ENCODE data around the gene XPO4. TPM values are rescaled to one million over a fixed set of nuclear protein-coding genes. Genes with fewer than 3 reads are reported as not detected.
A peak's percentile ranks its signal among the peaks of the same experiment; 100 is the strongest.

The XPO4 gene
- total RNA-seq, 1 donor from 2014 or later: 24.7 TPM

DNA sequence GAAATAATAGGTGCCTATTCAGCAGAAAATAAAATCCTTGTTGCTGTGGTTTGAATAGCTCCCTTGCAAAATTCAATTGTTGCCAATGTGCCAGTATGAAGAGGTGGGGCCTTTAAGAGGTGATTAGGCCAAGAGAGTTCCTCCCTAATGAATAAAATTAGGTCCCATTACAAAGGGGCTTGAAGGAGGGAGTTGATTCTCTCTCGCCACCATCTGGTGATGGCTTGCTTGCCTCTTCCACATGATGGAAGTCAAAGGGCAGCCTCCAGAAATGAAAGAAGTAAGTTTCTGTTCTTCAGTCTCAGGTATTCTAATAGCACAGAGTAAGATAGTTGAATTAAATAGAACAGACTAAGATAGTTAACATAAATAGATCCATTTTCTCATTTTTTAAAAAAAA, 125.8 kb downstream of the XPO4 start:
- no peak overlapping the region for H3K4me3 Mint-ChIP-seq
- H3K27ac Mint-ChIP-seq: no peak overlapping the region
- TF ChIP-seq, protein P1, sequence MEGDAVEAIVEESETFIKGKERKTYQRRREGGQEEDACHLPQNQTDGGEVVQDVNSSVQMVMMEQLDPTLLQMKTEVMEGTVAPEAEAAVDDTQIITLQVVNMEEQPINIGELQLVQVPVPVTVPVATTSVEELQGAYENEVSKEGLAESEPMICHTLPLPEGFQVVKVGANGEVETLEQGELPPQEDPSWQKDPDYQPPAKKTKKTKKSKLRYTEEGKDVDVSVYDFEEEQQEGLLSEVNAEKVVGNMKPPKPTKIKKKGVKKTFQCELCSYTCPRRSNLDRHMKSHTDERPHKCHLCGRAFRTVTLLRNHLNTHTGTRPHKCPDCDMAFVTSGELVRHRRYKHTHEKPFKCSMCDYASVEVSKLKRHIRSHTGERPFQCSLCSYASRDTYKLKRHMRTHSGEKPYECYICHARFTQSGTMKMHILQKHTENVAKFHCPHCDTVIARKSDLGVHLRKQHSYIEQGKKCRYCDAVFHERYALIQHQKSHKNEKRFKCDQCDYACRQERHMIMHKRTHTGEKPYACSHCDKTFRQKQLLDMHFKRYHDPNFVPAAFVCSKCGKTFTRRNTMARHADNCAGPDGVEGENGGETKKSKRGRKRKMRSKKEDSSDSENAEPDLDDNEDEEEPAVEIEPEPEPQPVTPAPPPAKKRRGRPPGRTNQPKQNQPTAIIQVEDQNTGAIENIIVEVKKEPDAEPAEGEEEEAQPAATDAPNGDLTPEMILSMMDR (IDR thresholded peaks at IDR 0.05; ENCODE audit: unreplicated experiment): no peak
- H3K27me3 Mint-ChIP-seq (ENCODE audit: low read depth): no peaks in the 10 kb centered on the region
- no peak for DNase-seq (ENCODE audit: low spot score in 2 of 2, unreplicated experiment in 2 of 2)
- no peaks in the 10 kb centered on the region for H3K36me3 Mint-ChIP-seq
- H3K9me3 Mint-ChIP-seq: no peaks in the 10 kb centered on the region
- H3K4me1 Mint-ChIP-seq: peaks cover 15% of the 10 kb centered on the region

DNA sequence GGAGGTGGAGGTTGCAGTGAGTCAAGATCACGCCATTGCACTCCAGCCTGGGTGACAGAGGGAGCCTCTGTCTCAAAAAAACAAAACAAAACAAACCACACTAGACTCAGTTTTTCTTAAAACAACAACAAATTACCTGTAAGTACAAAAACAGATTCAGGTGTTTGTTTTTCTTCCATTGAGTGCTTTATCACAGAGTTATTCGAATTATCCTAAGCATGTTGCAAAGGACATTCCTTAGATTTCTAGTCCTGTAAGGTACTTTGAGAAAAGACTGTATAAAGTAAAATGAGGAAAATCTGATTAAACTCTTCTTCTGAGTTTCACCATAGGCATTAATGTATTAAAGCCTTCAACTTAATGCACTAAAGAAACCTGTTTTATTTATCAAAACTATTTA, 126.6 kb downstream of the XPO4 start:
- Mint-ChIP-seq H3K4me3 (no peak overlapping the region), H3K27me3 (ENCODE audit: low read depth) (no peaks in the 10 kb centered on the region), H3K9me3 (peaks cover 6% of the 10 kb centered on the region), H3K36me3 (peaks cover 6% of the 10 kb centered on the region), H3K4me1 (peaks cover 15% of the 10 kb centered on the region), H3K27ac (no peak overlapping the region)
- no peak for DNase-seq (ENCODE audit: low spot score in 2 of 2, unreplicated experiment in 2 of 2)
- TF ChIP-seq, protein P1 (IDR thresholded peaks at IDR 0.05; ENCODE audit: unreplicated experiment): no peak

DNA sequence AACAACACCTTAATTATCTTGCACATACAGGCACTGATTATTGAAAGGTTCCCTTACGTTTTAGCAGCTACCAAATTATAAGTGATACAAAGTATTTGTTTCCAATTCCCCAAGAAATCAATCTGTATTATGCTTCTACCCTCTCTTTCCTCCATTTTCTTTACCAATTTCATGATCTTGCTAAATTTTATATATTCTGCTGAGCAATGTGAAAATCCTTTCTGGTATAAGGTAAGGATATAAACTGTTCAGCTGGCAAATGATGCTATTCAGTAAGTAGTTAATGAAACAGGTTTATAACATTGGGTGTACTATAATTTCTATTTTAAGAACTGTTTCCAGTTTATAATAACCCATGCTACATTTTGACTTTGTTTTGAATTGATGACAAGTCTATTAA, 127.8 kb downstream of the XPO4 start:
- no peak for DNase-seq (ENCODE audit: low spot score in 2 of 2, unreplicated experiment in 2 of 2)
- H3K4me3 Mint-ChIP-seq: peak overlapping the region; percentile 43
- no peaks in the 10 kb centered on the region for H3K27me3 Mint-ChIP-seq (ENCODE audit: low read depth)
- H3K9me3 Mint-ChIP-seq: peaks cover 14% of the 10 kb centered on the region
- TF ChIP-seq, protein P1 (IDR thresholded peaks at IDR 0.05; ENCODE audit: unreplicated experiment): no peak
- H3K36me3 Mint-ChIP-seq: peaks cover 17% of the 10 kb centered on the region
- H3K27ac Mint-ChIP-seq: peak overlapping the region; percentile 52
- peaks cover 15% of the 10 kb centered on the region for H3K4me1 Mint-ChIP-seq

DNA sequence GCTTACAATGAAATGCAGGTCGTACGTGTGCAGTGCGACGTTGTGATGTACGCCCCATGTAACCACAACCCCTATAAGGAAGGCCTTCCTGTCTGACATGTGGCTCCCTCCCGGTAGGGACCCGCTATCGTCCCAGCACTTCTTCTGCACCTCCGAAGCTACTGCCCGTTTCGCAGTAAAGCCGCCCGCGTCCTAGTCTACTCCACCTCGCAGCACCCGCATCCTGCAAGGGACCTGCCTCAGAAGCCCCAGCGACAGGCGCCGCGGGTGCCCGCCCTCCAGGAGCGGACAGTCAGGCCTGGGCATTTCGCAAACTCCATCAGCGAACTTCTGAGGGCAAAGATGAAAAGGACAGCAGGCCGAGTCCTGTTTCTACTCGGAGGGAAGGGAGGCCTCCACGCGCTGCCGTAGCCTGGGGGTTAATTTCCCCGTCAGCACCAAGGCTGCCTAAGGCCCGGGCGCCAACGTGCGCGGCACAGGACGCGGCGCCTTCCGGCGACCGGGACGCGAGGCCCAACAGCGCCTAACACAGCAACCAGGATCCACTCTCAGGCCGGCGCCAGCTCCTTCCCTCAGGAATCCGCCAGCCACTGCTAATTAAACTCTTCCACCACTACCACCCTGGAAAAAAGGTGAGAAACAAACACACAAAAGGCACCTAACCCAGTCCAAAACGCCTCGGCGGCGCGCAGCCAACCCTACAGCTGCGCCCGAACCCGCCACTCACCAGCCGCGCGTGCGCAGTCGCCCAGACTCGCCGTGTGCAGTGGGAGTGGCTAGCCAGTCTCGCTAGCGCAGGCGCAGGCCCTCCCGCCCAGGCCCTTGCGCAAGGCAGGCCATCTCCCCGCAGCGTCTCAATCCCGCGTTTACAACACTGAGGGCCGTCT, 129.1 kb downstream of the XPO4 start, which contains the start of gene EEF1AKMT1:
EEF1AKMT1 (minus strand) TSS at position 768 of the 887 bp plus-strand sequence. CDS start 16,363 bp downstream, outside the sequence.
- peaks cover 30% of the 10 kb centered on the region for H3K36me3 Mint-ChIP-seq

DNA sequence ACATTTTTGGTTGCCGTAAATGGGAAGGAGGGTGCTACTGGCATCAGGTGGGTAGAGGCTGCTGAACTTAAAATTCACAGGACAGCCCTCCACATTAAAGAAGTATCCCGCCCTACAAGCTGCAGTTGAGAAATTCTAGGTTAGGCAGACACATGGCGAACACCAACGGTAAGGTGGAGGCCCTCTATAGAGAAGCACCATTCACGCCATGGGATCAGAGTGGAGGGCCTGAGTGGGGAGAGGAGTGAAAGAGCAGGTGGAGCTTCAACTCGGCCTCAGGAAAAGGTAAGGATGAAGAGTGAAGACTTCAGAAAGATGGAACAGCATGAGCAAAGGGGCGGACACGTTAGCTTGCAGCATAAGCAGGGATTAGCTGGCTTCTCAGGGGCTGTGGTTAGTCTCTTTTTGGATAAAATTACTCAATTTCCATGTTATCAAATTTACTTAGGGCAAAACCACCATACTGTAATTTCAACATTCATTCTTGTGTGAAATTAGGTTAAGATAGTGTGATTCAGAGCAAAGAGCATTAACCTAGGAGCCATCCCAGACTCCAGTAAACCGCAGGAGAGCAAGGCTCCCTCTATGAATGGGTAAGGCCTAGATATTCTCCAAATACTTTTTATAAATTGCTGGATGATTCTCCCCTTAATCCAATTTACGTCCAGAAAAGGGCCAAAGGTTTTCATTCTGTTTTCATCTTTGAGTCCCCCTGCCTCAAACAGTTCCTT, 130.0 kb downstream of the XPO4 start:
- no peaks in the 10 kb centered on the region for H3K27me3 Mint-ChIP-seq (ENCODE audit: low read depth)
- TF ChIP-seq, protein P1 (IDR thresholded peaks at IDR 0.05; ENCODE audit: unreplicated experiment): no peak
- no peak for DNase-seq (ENCODE audit: low spot score in 2 of 2, unreplicated experiment in 2 of 2)
- H3K27ac Mint-ChIP-seq: peak overlapping the region; percentile 100
- peaks cover 15% of the 10 kb centered on the region for H3K4me1 Mint-ChIP-seq
- peak overlapping the region; percentile 96 for H3K4me3 Mint-ChIP-seq
- peaks cover 36% of the 10 kb centered on the region for H3K9me3 Mint-ChIP-seq
- H3K36me3 Mint-ChIP-seq: peaks cover 39% of the 10 kb centered on the region

More for the DNA sequence above, 129.1 kb downstream of the XPO4 start, which contains the start of gene EEF1AKMT1:
- Mint-ChIP-seq H3K27me3 (ENCODE audit: low read depth) (no peaks in the 10 kb centered on the region), H3K4me1 (peaks cover 15% of the 10 kb centered on the region), H3K27ac (peak within 1 kb of the TSS; percentile 100), H3K4me3 (peak within 1 kb of the TSS; percentile 96), H3K9me3 (peaks cover 27% of the 10 kb centered on the region)
- DNase-seq (ENCODE audit: low spot score in 2 of 2, unreplicated experiment in 2 of 2): peak; percentile 90 to 97
- TF ChIP-seq, protein P1 (IDR thresholded peaks at IDR 0.05; ENCODE audit: unreplicated experiment): no peak

Data from mesothelial cell of epicardium (in vitro differentiated cells).